Naive thymus-derived CD4-positive, alpha-beta T cell (primary cell): ENCODE data around the gene SVBP. TPM values are rescaled to one million over a fixed set of nuclear protein-coding genes. Genes with fewer than 3 reads are reported as not detected.
"Not testable (repeated sequence)": the region's sequence is repeated elsewhere in the genome, so short reads cannot be mapped to it uniquely, and the experiment has no call there.

Experiments
- ATAC-seq: fragments of 150-1000 bp; cut with Tn5 transposase; 2 replicates; pipeline ENCODE4 v1.10.0; 2021; ENCODE audit warnings: mild to moderate bottlenecking, moderate library complexity
- CTCF ChIA-PET: fragments of 350-600 bp; sonication (Branson Sonifier 250); formaldehyde crosslinking; loops from one replicate; lab custom pipeline; 2021; ENCODE audit warnings: antibody characterized with exemption; lab: Charles Lee
- POLR2A ChIA-PET: fragments of 350-600 bp; sonication (Branson Sonifier 250); formaldehyde crosslinking; loops from one replicate; lab custom pipeline; 2021; ENCODE audit warnings: antibody characterized with exemption, inconsistent platforms; lab: Charles Lee
- DNase-seq, 9 donors: peaks; one replicate each; pipeline versions ENCODE4 v3.0.0 to v3.0.0-alpha.2; 2020 to 2022; ENCODE audit warnings: mixed read lengths in 1 of 9
- H3K27ac ChIP-seq: one replicate; pipeline ENCODE4 v1.7.0; 2013; ENCODE audit warnings: mild to moderate bottlenecking, low read depth, low read length, moderate library complexity
- H3K27me3 ChIP-seq, 2 donors: one replicate each; pipeline ENCODE4 v1.7.0; 2013; ENCODE audit warnings: low read length in 2 of 2, mild to moderate bottlenecking in 2 of 2, moderate library complexity in 2 of 2; ENCODE audit not compliant: control insufficient read depth in 2 of 2, insufficient read depth in 2 of 2
- H3K36me3 ChIP-seq, 3 experiments: 1 replicate in 2 of 3; 2 replicates in 1 of 3; pipeline ENCODE4 v1.7.0; 2013; ENCODE audit warnings: low read length in 3 of 3, mild to moderate bottlenecking in 3 of 3, moderate library complexity in 1 of 3; ENCODE audit not compliant: insufficient read depth in 3 of 3, control insufficient read depth in 2 of 3
- H3K4me1 ChIP-seq, 2 donors: one replicate each; pipeline ENCODE4 v1.7.0; 2013; ENCODE audit warnings: low read length in 2 of 2, mild to moderate bottlenecking in 2 of 2, moderate library complexity in 1 of 2; ENCODE audit not compliant: control insufficient read depth in 2 of 2, insufficient read depth in 2 of 2
- H3K4me3 ChIP-seq: 2 replicates; pipeline ENCODE4 v1.7.0; 2013; ENCODE audit warnings: mild to moderate bottlenecking, low read length
- H3K9me3 ChIP-seq, 3 experiments: 1 replicate in 2 of 3; 2 replicates in 1 of 3; pipeline ENCODE4 v1.7.0; 2013; ENCODE audit warnings: low read length in 3 of 3; ENCODE audit not compliant: control insufficient read depth in 2 of 3
- H3K27ac Mint-ChIP-seq, 9 donors: one replicate each; pipeline ENCODE4 v1.8.0; 2020 to 2022; ENCODE audit warnings: mixed read lengths in 9 of 9, mild to moderate bottlenecking in 8 of 9, moderate library complexity in 5 of 9, inconsistent platforms in 2 of 9
- H3K27me3 Mint-ChIP-seq, 5 donors: one replicate each; pipeline ENCODE4 v1.8.0; 2021 to 2022; ENCODE audit warnings: mixed read lengths in 5 of 5, mild to moderate bottlenecking in 1 of 5
- H3K36me3 Mint-ChIP-seq, 5 donors: one replicate each; pipeline ENCODE4 v1.8.0; 2020 to 2022; ENCODE audit warnings: mixed read lengths in 5 of 5, mild to moderate bottlenecking in 3 of 5, inconsistent platforms in 1 of 5
- H3K4me1 Mint-ChIP-seq, 7 donors: one replicate each; pipeline ENCODE4 v1.8.0; 2020 to 2022; ENCODE audit warnings: mixed read lengths in 7 of 7, mild to moderate bottlenecking in 3 of 7, inconsistent platforms in 1 of 7
- H3K4me3 Mint-ChIP-seq, 10 donors: one replicate each; pipeline ENCODE4 v1.8.0; 2020 to 2022; ENCODE audit warnings: mild to moderate bottlenecking in 10 of 10, mixed read lengths in 10 of 10, moderate library complexity in 6 of 10, inconsistent platforms in 2 of 10
- H3K9me3 Mint-ChIP-seq, 11 donors: one replicate each; pipeline ENCODE4 v1.8.0; 2020 to 2022; ENCODE audit warnings: mixed read lengths in 11 of 11, mild to moderate bottlenecking in 4 of 11, inconsistent platforms in 1 of 11, moderate library complexity in 1 of 11
- intact Hi-C, 2 donors: fragments of 100-400 bp; cut with micrococcal nuclease; formaldehyde crosslinking; loops; one replicate each; pipeline ENCODE4 v1.15.1; 2023
- polyA plus RNA-seq, 2 donors: library from polyadenylated mRNA; unstranded; fragments of 300-500 nt; fragmentation: Illumina TruSeq; gene quantifications; one replicate each; pipeline ENCODE4 v1.2.3, GENCODE V29; 2021
- total RNA-seq, 6 experiments: library from RNA in 5 of 6; stranded (reverse) in 5 of 6; gene quantifications; 1 replicate in 5 of 6; 2 replicates in 1 of 6; pipeline ENCODE4 v1.2.3 and lab custom pipeline; 2021 to 2026

The SVBP gene, protein sequence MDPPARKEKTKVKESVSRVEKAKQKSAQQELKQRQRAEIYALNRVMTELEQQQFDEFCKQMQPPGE
- total RNA-seq, result 10 to 100 TPM; 12.7 to 22.2 (median 17.8) TPM
- 10 to 100 TPM; 36.3 to 47.2 TPM for polyA plus RNA-seq
- 10.8 reads per million, percentile 37 among the genes with 10 or more reads in this experiment for total RNA-seq (lab: John Stamatoyannopoulos, UW)

DNA sequence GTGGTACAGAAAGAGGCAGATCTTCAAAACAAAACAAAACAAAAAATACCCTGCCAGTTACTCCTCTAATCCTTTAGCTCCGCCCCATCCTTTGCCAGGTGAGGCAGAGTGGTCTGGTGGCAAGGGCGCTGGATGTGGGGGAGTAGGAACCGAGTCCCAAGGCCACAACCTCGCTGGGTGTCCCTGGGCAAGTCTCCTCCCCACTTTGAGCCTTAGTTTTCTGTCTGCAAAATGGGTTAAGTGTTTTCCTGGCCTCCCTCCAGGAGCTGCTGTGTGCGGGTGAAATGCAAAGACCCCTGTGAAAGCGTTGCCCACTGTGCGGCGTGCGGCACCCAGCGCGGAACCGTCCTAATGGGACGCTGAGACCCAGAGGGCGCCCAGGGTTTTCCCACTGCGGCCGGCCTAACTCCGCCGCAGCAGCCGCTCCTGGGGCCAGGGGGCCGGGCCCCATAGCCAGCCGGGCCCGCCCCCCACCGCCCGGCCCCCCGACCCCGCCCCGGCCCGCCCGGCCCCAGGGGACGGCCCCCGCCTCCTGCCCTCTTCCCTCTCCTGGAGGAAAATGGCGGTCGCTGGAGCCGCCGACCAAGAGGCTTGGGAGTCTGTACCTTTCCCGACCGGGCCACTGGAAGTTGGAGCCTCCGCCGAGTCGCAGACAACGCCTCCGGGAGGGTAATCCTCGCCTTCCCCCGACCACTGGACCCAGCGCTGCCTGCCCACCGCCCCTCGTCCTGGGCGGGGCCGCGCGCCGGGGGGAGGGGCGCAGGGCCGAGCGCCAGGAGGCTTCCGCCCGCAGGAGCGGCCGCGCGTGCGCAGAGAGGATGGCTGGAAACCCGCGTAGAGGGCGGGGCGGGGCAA, at the start of gene SVBP, which contains the start of gene ERMAP:
Gene SVBP (minus strand): TSS at position 813 of the 855 bp plus-strand sequence. CDS start 853 bp downstream, outside the sequence.
Gene ERMAP (plus strand): TSS at position 538 of the 855 bp plus-strand sequence. CDS start 13,327 bp downstream, outside the sequence.
- Mint-ChIP-seq H3K27me3 (peaks cover 0 to 10% (median 0%) of the 10 kb centered on the region in 5 donors), H3K9me3 (no peaks in the 10 kb centered on the region), H3K4me3 (peak within 1 kb of the TSS; percentile 76 to 90 (median 84)), H3K36me3 (peaks cover 0 to 9% (median 8%) of the 10 kb centered on the region in 5 donors), H3K27ac (peak within 1 kb of the TSS; percentile 64 to 94 (median 86)), H3K4me1 (peaks cover 19 to 35% (median 29%) of the 10 kb centered on the region in 7 donors)
- H3K4me1 ChIP-seq, result peaks cover 6 to 10% of the 10 kb centered on the region in 2 donors
- DNase-seq, result peak; percentile 86 to 98 (median 91)
- H3K4me3 ChIP-seq, result peak within 1 kb of the TSS; percentile 69
- ATAC-seq, result peak; percentile 97
- intact Hi-C loops, result loop anchor here (1.0 to 5.0 kb wide), 14 partner anchors 29 to 1955 kb away; partner anchors contain the start of genes C1orf50 (in 2 of the 2), CFAP57 (in 2 of the 2), EBNA1BP2 (in 2 of the 2) and P3H1 (in 2 of the 2)
- no peaks in the 10 kb centered on the region for H3K36me3 ChIP-seq
- CTCF ChIA-PET, result interaction anchor here (0.5 to 1.2 kb wide), 6 partner anchors 9 to 479 kb away, joined by 3 to 4 read pairs (median 3); no protein-coding TSS in a partner anchor
- H3K27ac ChIP-seq, result peak within 1 kb of the TSS; percentile 89
- POLR2A ChIA-PET, result interaction anchor here (0.6 to 3.5 kb wide), 12 partner anchors 8 to 436 kb away, joined by 3 to 50 read pairs (median 4); partner anchors contain the start of genes C1orf50, P3H1, PPIH and YBX1
- H3K9me3 ChIP-seq, result no peaks in the 10 kb centered on the region
- no peaks in the 10 kb centered on the region for H3K27me3 ChIP-seq

DNA sequence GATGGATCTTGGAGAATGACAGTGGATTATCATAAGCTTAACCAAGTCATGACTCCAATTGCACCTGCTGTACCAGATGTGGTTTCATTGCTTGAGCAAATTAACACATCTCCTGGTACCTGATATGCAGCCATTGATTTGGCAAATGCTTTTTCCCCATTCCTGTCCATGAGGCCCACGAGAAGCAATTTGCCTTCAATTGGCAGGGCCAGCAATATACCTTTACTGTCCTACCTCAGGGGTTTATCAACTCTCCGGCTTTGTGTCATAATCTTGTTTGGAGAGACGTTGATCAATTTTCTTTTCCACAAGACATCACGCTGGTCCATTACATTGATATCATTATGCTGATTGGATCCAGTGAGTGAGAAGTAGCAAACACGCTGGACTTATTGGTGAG, 49.4 kb upstream of the SVBP start:
- H3K27ac ChIP-seq, result no peak overlapping the region
- peaks cover 6 to 26% (median 16%) of the 10 kb centered on the region in 5 donors for H3K27me3 Mint-ChIP-seq
- H3K36me3 Mint-ChIP-seq, result no peaks in the 10 kb centered on the region
- H3K4me3 Mint-ChIP-seq, result no peak overlapping the region
- peaks cover 0 to 6% (median 0%) of the 10 kb centered on the region in 11 donors for H3K9me3 Mint-ChIP-seq
- no peak for DNase-seq
- ATAC-seq, result no peak
- CTCF ChIA-PET, result no interaction called here
- H3K4me1 ChIP-seq, result no peaks in the 10 kb centered on the region
- POLR2A ChIA-PET, result no interaction called here
- peaks cover 0 to 6% (median 5%) of the 10 kb centered on the region in 7 donors for H3K4me1 Mint-ChIP-seq
- no peak overlapping the region for H3K4me3 ChIP-seq
- H3K27ac Mint-ChIP-seq, result no peak overlapping the region
- H3K36me3 ChIP-seq, result no peaks in the 10 kb centered on the region
- H3K9me3 ChIP-seq, result peaks cover 0 to 4% (median 0%) of the 10 kb centered on the region in 3 experiments
- H3K27me3 ChIP-seq, result no peaks in the 10 kb centered on the region
- intact Hi-C loops, result no loop called here

DNA sequence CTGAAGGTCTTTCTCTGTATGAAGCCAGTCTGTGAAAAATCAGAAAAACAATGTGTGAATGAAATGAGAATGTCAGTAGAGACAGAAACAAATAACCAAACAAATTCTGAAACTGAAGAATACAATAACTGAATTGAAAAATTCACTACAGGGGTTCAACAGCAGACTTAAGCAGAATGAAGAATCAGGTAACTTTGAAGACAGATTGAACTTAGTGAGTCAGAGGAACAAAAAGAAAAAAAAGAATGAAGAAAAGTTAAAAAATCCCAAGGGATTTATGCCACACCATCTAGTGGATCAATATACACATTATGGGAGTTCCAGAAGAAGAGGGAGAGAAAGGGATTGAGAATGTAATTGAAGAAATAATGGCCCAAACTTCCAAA, 43.8 kb upstream of the SVBP start:
- Histone ChIP-seq H3K9me3 (peaks cover 0 to 16% (median 0%) of the 10 kb centered on the region in 3 experiments), H3K27ac (no peak overlapping the region), H3K4me1 (no peaks in the 10 kb centered on the region), H3K27me3 (peaks cover 0 to 3% of the 10 kb centered on the region in 2 donors), H3K36me3 (no peaks in the 10 kb centered on the region), H3K4me3 (no peak overlapping the region)
- Mint-ChIP-seq H3K9me3 (peaks cover 9 to 36% (median 14%) of the 10 kb centered on the region in 11 donors), H3K27me3 (peaks cover 25 to 36% (median 32%) of the 10 kb centered on the region in 5 donors), H3K36me3 (peaks cover 4 to 22% (median 14%) of the 10 kb centered on the region in 5 donors), H3K27ac (no peak overlapping the region), H3K4me3 (no peak overlapping the region), H3K4me1 (peaks cover 0 to 4% (median 0%) of the 10 kb centered on the region in 7 donors)
- DNase-seq (no peak), ATAC-seq (no peak)
- ChIA-PET POLR2A (no interaction called here), CTCF (no interaction called here)
- intact Hi-C loops, result no loop called here

DNA sequence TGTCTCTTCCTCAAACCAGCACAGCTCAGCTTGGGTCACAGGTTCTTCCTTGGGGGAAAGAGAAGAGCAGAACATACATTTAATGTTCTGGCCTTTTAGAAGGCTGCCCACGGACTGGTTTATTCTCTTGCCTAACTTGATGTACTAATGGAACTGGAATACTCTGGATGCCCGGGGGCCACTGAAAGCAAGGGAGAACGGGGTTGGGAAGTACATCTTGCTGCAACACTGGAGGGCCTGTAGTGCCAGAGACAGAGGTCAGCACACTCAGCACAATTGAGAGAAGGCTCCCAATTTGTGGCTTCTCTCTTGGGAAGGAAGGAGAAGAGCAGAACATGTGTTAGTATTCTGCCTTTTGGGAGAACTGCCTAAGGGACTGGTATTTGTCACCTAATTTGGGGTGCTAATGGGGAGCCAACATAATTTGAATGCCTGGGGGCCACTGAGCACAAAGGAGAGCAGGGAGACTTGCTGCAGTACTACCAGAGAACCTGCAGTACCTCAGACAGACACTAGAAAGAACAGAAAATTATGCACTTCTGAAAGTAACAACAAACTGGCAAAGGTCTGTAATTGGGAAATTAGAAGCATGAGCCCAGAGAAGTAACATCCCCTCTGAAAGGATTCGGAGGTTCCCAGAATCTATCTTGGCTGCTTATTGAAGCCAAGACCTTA, 43.3 kb upstream of the SVBP start:
- Histone ChIP-seq H3K36me3 (no peaks in the 10 kb centered on the region), H3K27me3 (peaks cover 0 to 3% of the 10 kb centered on the region in 2 donors), H3K9me3 (peaks cover 0 to 16% (median 0%) of the 10 kb centered on the region in 3 experiments), H3K27ac (no peak overlapping the region), H3K4me1 (no peaks in the 10 kb centered on the region), H3K4me3 (no peak overlapping the region)
- peaks cover 9 to 38% (median 14%) of the 10 kb centered on the region in 11 donors for H3K9me3 Mint-ChIP-seq
- H3K4me1 Mint-ChIP-seq, result peaks cover 0 to 5% (median 0%) of the 10 kb centered on the region in 7 donors
- no peak for DNase-seq
- no peak overlapping the region for H3K27ac Mint-ChIP-seq
- ChIA-PET CTCF (no interaction called here), POLR2A (no interaction called here)
- peaks cover 25 to 36% (median 32%) of the 10 kb centered on the region in 5 donors for H3K27me3 Mint-ChIP-seq
- intact Hi-C loops, result no loop called here
- no peak overlapping the region for H3K4me3 Mint-ChIP-seq
- no peak for ATAC-seq
- peaks cover 4 to 26% (median 14%) of the 10 kb centered on the region in 5 donors for H3K36me3 Mint-ChIP-seq

DNA sequence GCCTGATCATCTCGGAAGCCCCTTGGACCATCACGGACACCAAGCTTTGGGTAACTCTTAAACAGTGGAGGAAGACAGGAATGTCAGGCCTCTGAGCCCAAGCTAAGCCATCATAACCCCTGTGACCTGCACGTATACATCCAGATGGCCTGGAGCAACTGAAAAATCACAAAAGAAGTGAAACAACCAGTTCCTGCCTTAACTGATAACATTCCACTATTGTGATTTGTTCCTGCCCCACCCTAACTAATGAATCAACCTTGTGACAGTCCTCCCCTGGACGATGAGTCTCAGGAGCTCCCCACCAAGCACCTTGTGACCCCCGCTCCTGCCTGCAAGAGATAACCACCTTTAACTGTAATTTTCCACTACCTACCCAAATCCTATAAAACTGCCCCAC, 42.2 kb upstream of the SVBP start:
- H3K4me3 ChIP-seq, POLR2A ChIA-PET, intact Hi-C loops, H3K4me3 Mint-ChIP-seq, H3K27ac ChIP-seq, CTCF ChIA-PET, H3K27me3 ChIP-seq, H3K4me1 ChIP-seq, ATAC-seq, H3K36me3 ChIP-seq, DNase-seq, H3K27ac Mint-ChIP-seq: not testable (repeated sequence)
- Mint-ChIP-seq H3K27me3 (peaks cover 17 to 36% (median 32%) of the 10 kb centered on the region in 5 donors), H3K9me3 (peaks cover 9 to 37% (median 14%) of the 10 kb centered on the region in 11 donors), H3K4me1 (peaks cover 0 to 11% (median 0%) of the 10 kb centered on the region in 7 donors), H3K36me3 (peaks cover 4 to 26% (median 14%) of the 10 kb centered on the region in 5 donors)
- peaks cover 0 to 16% (median 0%) of the 10 kb centered on the region in 3 experiments for H3K9me3 ChIP-seq

DNA sequence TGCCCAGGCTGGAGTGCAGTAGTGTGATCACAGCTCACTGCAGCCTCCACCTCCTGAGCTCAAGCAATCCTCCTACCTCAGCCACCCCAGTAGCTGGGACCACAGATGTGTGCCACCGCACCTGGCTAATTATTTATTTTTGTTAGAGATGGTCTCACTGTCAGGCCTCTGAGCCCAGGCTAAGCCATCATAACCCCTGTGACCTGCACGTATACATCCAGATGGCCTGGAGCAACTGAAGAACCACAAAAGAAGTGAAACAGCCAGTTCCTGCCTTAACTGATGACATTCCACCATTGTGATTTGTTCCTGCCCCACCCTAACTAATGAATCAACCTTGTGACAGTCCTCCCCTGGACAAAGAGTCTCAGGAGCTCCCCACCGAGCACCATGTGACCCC, 39.4 kb upstream of the SVBP start:
- Mint-ChIP-seq H3K27me3 (peaks cover 11 to 24% (median 20%) of the 10 kb centered on the region in 5 donors), H3K36me3 (peaks cover 11 to 40% (median 18%) of the 10 kb centered on the region in 5 donors), H3K4me1 (peaks cover 0 to 11% (median 0%) of the 10 kb centered on the region in 7 donors), H3K9me3 (peaks cover 9 to 46% (median 17%) of the 10 kb centered on the region in 11 donors)
- H3K27ac Mint-ChIP-seq, H3K4me3 Mint-ChIP-seq, H3K27me3 ChIP-seq, H3K27ac ChIP-seq, H3K4me3 ChIP-seq, H3K36me3 ChIP-seq, POLR2A ChIA-PET, CTCF ChIA-PET, ATAC-seq, DNase-seq, intact Hi-C loops, H3K4me1 ChIP-seq: not testable (repeated sequence)
- H3K9me3 ChIP-seq, result peaks cover 0 to 15% (median 0%) of the 10 kb centered on the region in 3 experiments
